Osteoblast (primary cell): Measurements from ENCODE around the gene CD28. TPM values are rescaled to one million over a fixed set of nuclear protein-coding genes. Genes with fewer than 3 reads are reported as not detected.

ENCODE experiments used
- DNase-seq: peaks from one replicate; pipeline ENCODE4 v3.0.0; 2011; ENCODE audit warnings: low spot score, mixed read lengths; ENCODE audit not compliant: insufficient read length; ENCODE audit errors: missing footprints
- H2AFZ ChIP-seq: 2 replicates; pipeline ENCODE4 v1.6.0; 2011; ENCODE audit warnings: mild to moderate bottlenecking, low read length
- H3K27ac ChIP-seq: 2 replicates; pipeline ENCODE4 v1.5.1; 2011; ENCODE audit warnings: mild to moderate bottlenecking, low read depth, low read length, moderate library complexity
- H3K27me3 ChIP-seq: 2 replicates; pipeline ENCODE4 v1.6.0; 2012; ENCODE audit warnings: mild to moderate bottlenecking, control low read depth, inconsistent platforms, low read length, moderate library complexity; ENCODE audit not compliant: insufficient read depth
- H3K36me3 ChIP-seq: 2 replicates; pipeline ENCODE4 v1.5.1; 2011; ENCODE audit warnings: mild to moderate bottlenecking, low read length, control low read depth, moderate library complexity; ENCODE audit not compliant: insufficient read depth
- H3K4me1 ChIP-seq: 2 replicates; pipeline ENCODE4 v1.5.1; 2011; ENCODE audit warnings: mild to moderate bottlenecking, low read length, control low read depth, moderate library complexity; ENCODE audit not compliant: insufficient read depth
- H3K4me2 ChIP-seq: 2 replicates; pipeline ENCODE4 v1.6.0; 2011; ENCODE audit warnings: mild to moderate bottlenecking, low read length; ENCODE audit not compliant: insufficient read depth
- H3K4me3 ChIP-seq: fragments of 200-600 bp; sonication (generic); 3 replicates; pipeline ENCODE4 v1.5.1; 2012; ENCODE audit warnings: mild to moderate bottlenecking, low read length, inconsistent platforms; ENCODE audit not compliant: insufficient read depth
- H3K79me2 ChIP-seq: 2 replicates; pipeline ENCODE4 v1.6.0; 2012; ENCODE audit warnings: mild to moderate bottlenecking, low read length, control low read depth, inconsistent platforms; ENCODE audit not compliant: insufficient read depth
- H3K9me3 ChIP-seq: 2 replicates; pipeline ENCODE4 v1.5.1; 2011; ENCODE audit warnings: low read depth, low read length, control low read depth
- H4K20me1 ChIP-seq: 2 replicates; pipeline ENCODE4 v1.6.0; 2012; ENCODE audit warnings: mild to moderate bottlenecking, low read length, control low read depth; ENCODE audit not compliant: insufficient read depth
- total RNA-seq: library from RNA; depleted of rRNA; stranded (reverse); fragments of >200 nt; gene quantifications from 2 replicates; pipeline ENCODE4 v1.2.3, GENCODE V29; 2012
- TF ChIP-seq, protein P1 (sequence below): IDR thresholded peaks from 2 replicates; pipeline ENCODE4 v1.5.1; 2011; ENCODE audit warnings: mild to moderate bottlenecking, low read depth, low read length, moderate library complexity; ENCODE audit errors: extremely low read depth

CD28 gene
- total RNA-seq, 1 donor, result not detected

DNA sequence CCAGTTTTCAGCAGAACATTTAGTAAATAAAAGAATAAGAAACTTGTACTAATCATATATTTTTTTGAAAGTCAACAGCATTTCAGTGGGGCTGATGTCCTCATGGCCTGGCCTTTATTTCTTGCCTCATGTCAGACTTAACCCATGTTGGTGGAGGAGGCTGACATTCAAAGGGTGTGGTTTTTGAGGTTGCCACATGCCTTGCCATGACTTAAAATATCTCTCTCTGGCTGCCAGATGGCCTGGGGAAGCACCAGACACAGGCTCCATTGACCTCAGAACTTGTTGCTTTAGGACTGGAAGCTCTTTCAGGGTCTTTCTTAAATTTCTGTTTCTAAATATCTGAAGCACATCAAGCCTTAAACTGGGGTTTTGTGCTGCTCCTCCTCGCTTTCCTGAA lies 32.5 kb upstream of the CD28 start:
- peak overlapping the region; percentile 9 for H2AFZ ChIP-seq
- no peaks in the 10 kb centered on the region for H4K20me1 ChIP-seq
- TF ChIP-seq, protein P1, sequence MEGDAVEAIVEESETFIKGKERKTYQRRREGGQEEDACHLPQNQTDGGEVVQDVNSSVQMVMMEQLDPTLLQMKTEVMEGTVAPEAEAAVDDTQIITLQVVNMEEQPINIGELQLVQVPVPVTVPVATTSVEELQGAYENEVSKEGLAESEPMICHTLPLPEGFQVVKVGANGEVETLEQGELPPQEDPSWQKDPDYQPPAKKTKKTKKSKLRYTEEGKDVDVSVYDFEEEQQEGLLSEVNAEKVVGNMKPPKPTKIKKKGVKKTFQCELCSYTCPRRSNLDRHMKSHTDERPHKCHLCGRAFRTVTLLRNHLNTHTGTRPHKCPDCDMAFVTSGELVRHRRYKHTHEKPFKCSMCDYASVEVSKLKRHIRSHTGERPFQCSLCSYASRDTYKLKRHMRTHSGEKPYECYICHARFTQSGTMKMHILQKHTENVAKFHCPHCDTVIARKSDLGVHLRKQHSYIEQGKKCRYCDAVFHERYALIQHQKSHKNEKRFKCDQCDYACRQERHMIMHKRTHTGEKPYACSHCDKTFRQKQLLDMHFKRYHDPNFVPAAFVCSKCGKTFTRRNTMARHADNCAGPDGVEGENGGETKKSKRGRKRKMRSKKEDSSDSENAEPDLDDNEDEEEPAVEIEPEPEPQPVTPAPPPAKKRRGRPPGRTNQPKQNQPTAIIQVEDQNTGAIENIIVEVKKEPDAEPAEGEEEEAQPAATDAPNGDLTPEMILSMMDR, result no peak
- H3K36me3 ChIP-seq, result no peaks in the 10 kb centered on the region
- H3K79me2 ChIP-seq, result no peaks in the 10 kb centered on the region
- peak overlapping the region; percentile 52 for H3K27ac ChIP-seq
- DNase-seq, result peak; percentile 42
- H3K4me3 ChIP-seq, result no peak overlapping the region
- no peak overlapping the region for H3K4me2 ChIP-seq
- H3K27me3 ChIP-seq, result no peaks in the 10 kb centered on the region
- peaks cover 28% of the 10 kb centered on the region for H3K4me1 ChIP-seq
- no peaks in the 10 kb centered on the region for H3K9me3 ChIP-seq

DNA sequence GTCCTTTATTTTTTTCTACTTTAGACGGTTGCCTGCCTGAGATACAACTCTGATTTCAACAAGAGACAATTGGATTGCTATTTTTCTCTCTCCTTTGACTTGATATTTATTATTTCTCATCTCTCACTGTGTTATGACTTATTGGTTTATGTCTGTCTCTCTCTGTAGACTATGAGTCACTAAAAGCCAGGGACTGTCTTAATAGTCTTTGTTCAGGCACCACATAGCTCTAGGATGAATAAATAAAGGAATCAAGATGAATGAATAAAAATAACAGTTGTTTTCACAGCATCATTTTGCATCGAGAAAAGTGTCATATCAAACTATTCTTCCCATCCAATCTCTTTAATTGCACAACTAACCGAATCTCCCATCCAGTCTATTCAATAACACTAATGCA lies 31.4 kb upstream of the CD28 start:
- Histone ChIP-seq H3K4me2 (no peak overlapping the region), H3K79me2 (no peaks in the 10 kb centered on the region), H3K4me3 (no peak overlapping the region), H4K20me1 (no peaks in the 10 kb centered on the region), H2AFZ (no peak overlapping the region), H3K36me3 (no peaks in the 10 kb centered on the region), H3K27ac (peak overlapping the region; percentile 52), H3K4me1 (peaks cover 27% of the 10 kb centered on the region), H3K9me3 (no peaks in the 10 kb centered on the region), H3K27me3 (no peaks in the 10 kb centered on the region)
- DNase-seq, result peak; percentile 79
- TF ChIP-seq, protein P1, result no peak

DNA sequence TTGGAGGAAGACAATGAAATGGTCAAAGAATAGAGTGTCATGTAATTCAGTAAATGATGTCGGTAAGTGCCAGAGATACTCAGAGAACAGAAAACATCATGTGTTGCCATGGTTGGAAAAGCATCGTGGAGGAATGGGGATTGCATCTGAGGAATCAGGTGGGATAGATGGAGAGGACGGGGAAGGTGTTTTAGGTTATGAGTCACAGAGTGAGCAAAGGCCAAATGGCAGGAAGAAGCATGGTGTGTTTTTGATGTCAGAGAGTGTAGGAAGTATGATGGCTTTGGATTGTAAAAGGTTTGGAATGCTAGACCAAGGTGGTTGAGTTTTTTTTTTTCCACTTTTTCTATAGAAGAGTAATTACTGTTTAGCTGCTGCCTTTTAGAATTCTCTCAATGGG lies 27.5 kb upstream of the CD28 start:
- Histone ChIP-seq H3K4me1 (peaks cover 48% of the 10 kb centered on the region), H3K36me3 (no peaks in the 10 kb centered on the region), H3K4me3 (no peak overlapping the region), H3K27me3 (no peaks in the 10 kb centered on the region), H4K20me1 (no peaks in the 10 kb centered on the region), H3K4me2 (no peak overlapping the region), H3K9me3 (no peaks in the 10 kb centered on the region), H3K79me2 (no peaks in the 10 kb centered on the region), H2AFZ (no peak overlapping the region), H3K27ac (no peak overlapping the region)
- TF ChIP-seq, protein P1, result no peak
- DNase-seq, result no peak

GRCh38 chr2:203679401-203679800 lies 27.0 kb upstream of the CD28 start:
- H3K9me3 ChIP-seq, result no peaks in the 10 kb centered on the region
- H4K20me1 ChIP-seq, result no peaks in the 10 kb centered on the region
- H3K4me1 ChIP-seq, result peaks cover 48% of the 10 kb centered on the region
- H3K36me3 ChIP-seq, result no peaks in the 10 kb centered on the region
- H3K27me3 ChIP-seq, result no peaks in the 10 kb centered on the region
- H3K79me2 ChIP-seq, result no peaks in the 10 kb centered on the region
- H2AFZ ChIP-seq, result no peak overlapping the region
- H3K27ac ChIP-seq, result no peak overlapping the region
- TF ChIP-seq, protein P1, result no peak
- H3K4me3 ChIP-seq, result no peak overlapping the region
- H3K4me2 ChIP-seq, result no peak overlapping the region
- no peak for DNase-seq
